Neural crest cell (in vitro differentiated cells): Measurements from ENCODE around the gene RNF130. TPM values are rescaled to one million over a fixed set of nuclear protein-coding genes. Genes with fewer than 3 reads are reported as not detected.

Experiments
- DNase-seq: peaks from one replicate; pipeline ENCODE4 v3.0.0; 2021; ENCODE audit warnings: low read depth, mixed read lengths, low spot score
- H3K27ac Mint-ChIP-seq: one replicate; pipeline ENCODE4 v1.8.0; 2021; ENCODE audit warnings: mild to moderate bottlenecking, mixed read lengths; ENCODE audit not compliant: unreplicated experiment
- H3K27me3 Mint-ChIP-seq: 2 replicates; pipeline ENCODE4 v1.8.0; 2021; ENCODE audit warnings: low read depth, mild to moderate bottlenecking, mixed read lengths
- H3K36me3 Mint-ChIP-seq: 2 replicates; pipeline ENCODE4 v1.8.0; 2021; ENCODE audit warnings: low read depth, mild to moderate bottlenecking, mixed read lengths
- H3K4me1 Mint-ChIP-seq: 2 replicates; pipeline ENCODE4 v1.8.0; 2021; ENCODE audit warnings: mixed read lengths
- H3K4me3 Mint-ChIP-seq: one replicate; pipeline ENCODE4 v1.8.0; 2021; ENCODE audit warnings: mild to moderate bottlenecking, mixed read lengths
- H3K9me3 Mint-ChIP-seq: 2 replicates; pipeline ENCODE4 v1.8.0; 2021; ENCODE audit warnings: mixed read lengths
- CTCF ChIP-seq: fragments of 200-600 bp; sonication (generic); conservative IDR thresholded peaks from 2 replicates; pipeline ENCODE4 v1.5.0; 2021; ENCODE audit warnings: antibody characterized with exemption, mild to moderate bottlenecking
- total RNA-seq: library from RNA; stranded (reverse); gene quantifications from 2 replicates; pipeline ENCODE4 v1.2.1, GENCODE V29; 2021

RNF130 gene
- total RNA-seq, 1 donor from 2014 or later, result 113 TPM

- no peaks in the 10 kb centered on the region for H3K27me3 Mint-ChIP-seq
- no peak for TF ChIP-seq CTCF
- no peaks in the 10 kb centered on the region for H3K36me3 Mint-ChIP-seq
- peak overlapping the region; percentile 15 for H3K4me3 Mint-ChIP-seq
- peak overlapping the region; percentile 71 for H3K27ac Mint-ChIP-seq
- H3K9me3 Mint-ChIP-seq, result peaks cover 4% of the 10 kb centered on the region
- DNase-seq, result no peak
- no peaks in the 10 kb centered on the region for H3K4me1 Mint-ChIP-seq
Measured at GRCh38 chr5:180097163-180097894, 25.8 kb upstream of the RNF130 start.

GRCh38 chr5:180096616-180097015 is 25.1 kb upstream of the RNF130 start:
- H3K27ac Mint-ChIP-seq, result peak overlapping the region; percentile 22
- no peak overlapping the region for H3K4me3 Mint-ChIP-seq
- no peaks in the 10 kb centered on the region for H3K27me3 Mint-ChIP-seq
- no peak for TF ChIP-seq CTCF
- no peak for DNase-seq
- H3K36me3 Mint-ChIP-seq, result no peaks in the 10 kb centered on the region
- H3K4me1 Mint-ChIP-seq, result no peaks in the 10 kb centered on the region
- peaks cover 4% of the 10 kb centered on the region for H3K9me3 Mint-ChIP-seq

- H3K27ac Mint-ChIP-seq, result no peak overlapping the region
Measured at GRCh38 chr5:180095545-180095944, 24.0 kb upstream of the RNF130 start.

GRCh38 chr5:180093651-180094382 is 22.3 kb upstream of the RNF130 start:
- H3K9me3 Mint-ChIP-seq, result peaks cover 4% of the 10 kb centered on the region
- H3K36me3 Mint-ChIP-seq, result no peaks in the 10 kb centered on the region
- peaks cover 12% of the 10 kb centered on the region for H3K4me1 Mint-ChIP-seq
- TF ChIP-seq CTCF, result no peak
- H3K27me3 Mint-ChIP-seq, result no peaks in the 10 kb centered on the region
- H3K4me3 Mint-ChIP-seq, result no peak overlapping the region
- no peak overlapping the region for H3K27ac Mint-ChIP-seq
- DNase-seq, result no peak

More at GRCh38 chr5:180095545-180095944, 24.0 kb upstream of the RNF130 start:
- TF ChIP-seq CTCF, result no peak
- Mint-ChIP-seq H3K4me1 (peaks cover 7% of the 10 kb centered on the region), H3K36me3 (no peaks in the 10 kb centered on the region), H3K9me3 (peaks cover 4% of the 10 kb centered on the region), H3K27me3 (no peaks in the 10 kb centered on the region), H3K4me3 (no peak overlapping the region)
- no peak for DNase-seq

- Mint-ChIP-seq H3K36me3 (no peaks in the 10 kb centered on the region), H3K4me3 (no peak overlapping the region), H3K9me3 (peaks cover 4% of the 10 kb centered on the region), H3K4me1 (peaks cover 12% of the 10 kb centered on the region), H3K27ac (peak overlapping the region; percentile 57), H3K27me3 (no peaks in the 10 kb centered on the region)
- no peak for TF ChIP-seq CTCF
- DNase-seq, result no peak
Measured at GRCh38 chr5:180093241-180093640, 21.7 kb upstream of the RNF130 start.
